Fibroblast of skin of right biceps (primary cell): ENCODE results near the gene AHNAK2.
"Not testable (repeated sequence)": the region's sequence is repeated elsewhere in the genome, so short reads cannot be mapped to it uniquely, and the experiment has no call there.

Source experiments
- DNase-seq: peaks from one replicate; pipeline ENCODE4 v3.0.0-alpha.2; 2013

The AHNAK2 gene

DNA sequence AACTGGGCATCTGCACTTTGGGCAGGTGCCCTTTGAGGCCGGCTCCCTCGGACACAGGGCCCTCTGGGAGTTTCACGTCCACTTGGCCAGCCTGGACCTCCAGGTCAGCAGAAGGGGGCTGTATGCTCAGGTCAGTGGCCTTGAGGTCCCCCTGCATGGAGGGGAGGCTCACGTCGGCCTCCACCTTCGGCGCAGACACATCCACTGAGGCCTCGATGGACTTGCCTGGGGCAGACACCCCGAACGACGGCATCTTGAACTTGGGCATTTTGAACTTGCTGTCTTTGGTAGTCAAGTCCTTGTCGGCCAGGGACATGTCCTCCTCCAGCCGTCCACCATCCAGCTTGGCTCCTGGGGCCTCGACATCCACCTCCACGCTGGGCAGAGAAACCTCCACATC, 27.5 kb downstream of the AHNAK2 start:
- DNase-seq, result not testable (repeated sequence)

DNA sequence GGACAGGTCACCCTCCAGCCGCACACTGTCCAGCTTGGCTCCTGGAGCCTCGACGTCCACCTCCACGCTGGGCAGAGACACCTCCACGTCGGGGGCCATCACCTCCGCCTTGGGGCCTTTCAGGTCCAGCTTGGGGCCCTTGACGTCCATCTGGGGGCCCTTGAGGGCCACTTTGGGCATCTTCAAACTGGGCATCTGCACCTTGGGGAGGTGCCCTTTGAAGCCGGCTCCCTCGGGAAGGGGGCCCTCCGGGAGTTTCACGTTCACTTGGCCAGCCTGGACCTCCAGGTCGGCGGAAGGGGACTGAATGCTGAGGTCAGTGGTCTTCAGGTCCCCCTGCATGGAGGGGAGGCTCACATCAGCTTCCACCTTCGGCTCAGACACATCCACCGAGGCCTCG, 28.2 kb downstream of the AHNAK2 start:
- DNase-seq, result no peak

DNA sequence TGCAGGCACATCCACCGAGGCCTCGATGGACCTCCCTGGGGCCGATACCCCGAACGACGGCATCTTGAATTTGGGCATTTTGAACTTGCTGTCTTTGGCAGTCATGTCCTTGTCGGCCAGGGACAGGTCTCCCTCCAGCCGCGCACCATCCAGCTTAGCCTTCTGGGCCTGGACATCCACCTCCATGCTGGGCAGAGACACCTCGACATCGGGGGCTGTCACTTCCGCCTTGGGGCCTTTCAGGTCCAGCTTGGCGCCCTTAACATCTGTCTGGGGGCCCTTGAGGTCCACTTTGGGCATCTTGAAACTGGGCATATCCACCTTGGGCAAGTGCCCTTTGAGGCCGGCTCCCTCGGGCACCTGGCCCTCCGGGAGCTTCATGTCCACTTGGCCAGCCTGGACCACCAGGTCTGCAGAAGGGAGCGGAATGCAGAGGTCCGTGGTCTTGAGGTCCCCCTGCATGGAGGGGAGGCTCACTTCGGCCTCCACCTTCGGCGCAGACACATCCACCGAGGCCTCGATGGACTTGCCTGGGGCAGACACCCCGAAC, 28.7 kb downstream of the AHNAK2 start:
- DNase-seq, result not testable (repeated sequence)

- no peak for DNase-seq
Observed at GRCh38 chr14:104948736-104949031, 29.5 kb downstream of the AHNAK2 start.

DNA sequence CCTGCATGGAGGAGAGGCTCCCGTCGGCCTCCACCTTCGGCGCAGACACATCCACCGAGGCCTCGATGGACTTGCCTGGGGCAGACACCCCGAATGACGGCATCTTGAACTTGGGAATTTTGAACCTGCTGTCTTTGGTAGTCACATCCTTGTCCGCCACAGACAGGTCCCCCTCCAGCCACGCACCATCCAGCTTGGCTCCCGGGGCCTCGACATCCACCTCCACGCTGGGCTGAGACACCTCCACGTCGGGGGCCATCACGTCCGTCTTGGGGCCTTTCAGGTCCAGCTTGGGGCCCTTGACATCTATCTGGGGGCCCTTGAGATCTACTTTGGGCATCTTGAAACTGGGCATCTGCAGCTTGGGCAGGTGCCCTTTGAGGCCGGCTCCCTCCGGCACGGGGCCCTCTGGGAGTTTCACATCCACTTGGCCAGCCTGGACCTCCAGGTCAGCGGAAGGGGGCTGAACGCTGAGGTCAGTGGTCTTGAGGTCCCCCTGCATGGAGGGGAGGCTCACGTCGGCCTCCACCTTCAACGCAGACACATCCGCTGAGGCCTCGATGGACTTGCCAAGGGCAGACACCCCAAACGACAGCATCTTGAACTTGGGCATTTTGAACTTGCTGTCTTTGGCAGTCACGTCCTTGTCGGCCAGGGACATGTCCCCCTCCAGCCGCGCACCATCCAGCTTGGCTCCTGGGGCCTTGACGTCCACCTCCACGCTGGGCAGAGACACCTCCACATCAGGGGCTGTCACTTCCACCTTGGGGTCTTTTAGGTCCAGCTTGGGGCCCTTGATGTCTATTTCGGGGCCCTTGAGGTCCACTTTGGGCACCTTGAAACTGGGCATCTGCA, 30.1 kb downstream of the AHNAK2 start:
- not testable (repeated sequence) for DNase-seq

DNA sequence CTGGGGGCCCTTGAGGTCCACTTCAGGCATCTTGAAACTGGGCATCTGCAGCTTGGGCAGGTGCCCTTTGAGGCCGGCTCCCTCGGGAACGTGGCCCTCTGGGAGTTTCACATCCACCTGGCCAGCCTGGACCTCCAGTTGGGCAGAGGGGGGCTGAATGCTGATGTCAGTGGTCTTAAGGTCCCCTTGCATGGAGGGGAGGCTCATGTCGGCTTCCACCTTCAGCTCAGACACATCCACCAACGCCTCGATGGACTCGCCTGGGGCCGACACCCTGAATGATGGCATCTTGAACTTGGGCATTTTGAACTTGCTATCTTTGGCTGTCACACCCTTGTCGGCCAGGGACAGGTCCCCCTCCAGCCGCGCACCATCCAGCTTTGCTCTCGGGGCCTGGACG, 31.0 kb downstream of the AHNAK2 start:
- DNase-seq, result not testable (repeated sequence)

GRCh38 chr14:104945986-104946965, 31.9 kb downstream of the AHNAK2 start:
- not testable (repeated sequence) for DNase-seq

DNA sequence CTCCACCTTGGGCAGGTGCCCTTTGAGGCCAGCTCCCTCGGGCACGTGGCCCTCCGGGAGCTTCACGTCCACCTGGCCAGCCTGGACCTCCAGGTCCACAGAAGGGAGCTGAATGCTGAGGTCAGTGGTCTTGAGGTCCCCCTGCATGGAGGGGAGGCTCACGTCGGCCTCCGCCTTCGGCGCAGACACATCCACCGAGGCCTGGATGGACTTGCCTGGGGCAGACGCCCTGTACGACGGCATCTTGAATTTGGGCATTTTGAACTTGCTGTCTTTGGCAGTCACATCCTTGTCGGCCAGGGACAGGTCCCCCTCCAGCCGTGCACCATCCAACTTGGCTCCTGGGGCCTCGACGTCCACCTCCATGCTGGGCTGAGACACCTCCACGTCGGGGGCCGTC, 32.9 kb downstream of the AHNAK2 start:
- not testable (repeated sequence) for DNase-seq

DNA sequence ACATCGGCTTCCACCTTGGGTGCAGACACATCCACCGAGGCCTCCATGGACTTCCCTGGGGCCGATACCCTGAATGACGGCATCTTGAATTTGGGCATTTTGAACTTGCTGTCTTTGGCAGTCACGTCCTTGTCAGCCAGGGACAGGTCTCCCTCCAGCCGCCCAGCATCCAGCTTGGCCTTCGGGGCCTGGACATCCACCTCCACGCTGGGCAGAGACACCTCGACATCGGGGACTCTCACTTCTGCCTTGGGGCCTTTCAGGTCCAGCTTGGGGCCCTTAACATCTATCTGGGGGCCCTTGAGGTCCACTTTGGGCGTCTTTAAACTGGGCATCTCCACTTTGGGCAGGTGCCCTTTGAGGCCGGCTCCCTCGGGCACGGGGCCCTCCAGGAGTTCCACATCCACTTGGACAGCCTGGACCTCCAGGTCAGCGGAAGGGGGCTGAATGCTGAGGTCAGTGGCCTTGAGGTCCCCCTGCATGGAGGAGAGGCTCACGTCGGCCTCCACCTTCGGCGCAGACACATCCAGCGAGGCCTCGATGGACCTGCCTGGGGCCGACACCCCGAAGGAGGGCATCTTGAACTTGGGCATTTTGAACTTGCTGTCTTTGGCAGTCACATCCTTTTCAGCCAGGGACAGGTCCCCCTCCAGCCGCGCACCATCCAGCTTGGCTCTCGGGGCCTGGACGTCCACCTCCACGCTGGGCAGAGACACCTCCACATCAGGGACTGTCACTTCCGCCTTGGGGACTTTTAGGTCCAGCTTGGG, 33.6 kb downstream of the AHNAK2 start:
- DNase-seq, result not testable (repeated sequence)

- DNase-seq, result not testable (repeated sequence)
Observed at GRCh38 chr14:104944016-104944308, 34.2 kb downstream of the AHNAK2 start.

GRCh38 chr14:104943216-104944015, 34.8 kb downstream of the AHNAK2 start:
- DNase-seq, result not testable (repeated sequence)

GRCh38 chr14:104942586-104942985, 35.6 kb downstream of the AHNAK2 start:
- no peak for DNase-seq

DNA sequence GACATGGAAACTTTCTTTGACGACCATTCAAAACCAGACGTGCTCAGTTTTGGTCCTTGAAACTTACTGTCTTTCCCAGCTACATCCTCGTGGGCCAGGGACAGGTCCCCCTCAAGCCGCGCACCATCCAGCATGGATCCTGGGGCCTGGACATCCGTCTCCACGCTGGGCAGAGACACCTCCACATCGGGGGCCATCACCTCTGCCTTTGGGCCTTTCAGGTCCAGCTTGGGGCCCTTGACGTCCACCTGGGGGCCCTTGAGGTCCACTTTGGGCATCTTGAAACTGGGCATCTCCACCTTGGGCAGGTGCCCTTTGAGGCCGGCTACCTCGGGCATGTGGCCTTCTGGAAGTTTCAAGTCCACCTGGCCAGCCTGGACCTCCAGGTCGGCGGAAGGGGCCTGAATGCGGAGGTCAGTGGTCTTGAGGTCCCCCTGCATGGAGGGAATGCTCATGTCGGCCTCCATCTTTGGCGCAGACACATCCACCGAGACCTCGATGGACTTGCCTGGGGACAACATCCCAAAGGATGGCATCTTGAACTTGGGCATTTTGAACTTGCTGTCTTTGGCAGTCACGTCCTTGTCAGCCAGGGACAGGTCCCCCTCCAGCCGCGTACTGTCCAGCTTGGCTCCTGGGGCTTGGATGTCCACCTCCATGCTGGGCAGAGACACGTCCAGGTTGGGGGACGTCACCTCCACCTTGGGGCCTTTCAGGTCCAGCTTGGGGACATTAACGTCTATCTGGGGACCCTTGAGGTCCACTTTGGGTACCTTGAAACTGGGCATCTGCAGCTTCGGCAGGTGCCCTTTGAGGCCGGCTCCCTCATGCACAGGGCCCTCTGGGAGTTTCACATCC, 36.4 kb downstream of the AHNAK2 start:
- no peak for DNase-seq

DNA sequence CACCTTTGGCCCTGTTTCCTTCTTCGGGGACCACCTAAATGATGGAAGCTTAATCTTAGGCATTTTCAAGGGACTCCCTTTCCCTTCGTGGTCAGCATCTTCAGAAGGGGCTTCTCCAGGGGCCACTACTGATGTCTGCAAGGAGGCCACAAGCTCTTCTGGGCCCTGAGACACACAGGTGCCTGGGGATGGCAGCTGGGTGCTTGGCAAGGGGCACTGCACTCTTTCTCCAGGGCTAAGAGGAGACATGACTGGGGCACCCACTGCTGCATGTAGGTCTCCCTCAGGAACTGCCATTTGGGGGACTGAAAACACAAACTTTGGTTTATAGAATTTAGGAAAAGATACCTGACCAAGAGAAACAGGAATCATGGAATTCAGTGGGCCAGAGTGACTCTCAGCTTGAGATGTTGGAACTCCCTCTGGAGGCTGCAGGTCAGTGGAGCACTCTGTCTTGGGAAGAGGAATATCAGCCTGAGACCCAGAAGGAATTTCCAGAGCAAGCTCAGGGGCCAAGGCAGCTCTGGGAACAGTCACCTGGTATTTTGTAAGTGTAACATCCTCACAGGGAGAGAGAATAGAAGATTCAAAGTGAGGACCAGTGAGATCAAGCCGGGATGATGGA, 37.5 kb downstream of the AHNAK2 start:
- DNase-seq, result no peak

DNA sequence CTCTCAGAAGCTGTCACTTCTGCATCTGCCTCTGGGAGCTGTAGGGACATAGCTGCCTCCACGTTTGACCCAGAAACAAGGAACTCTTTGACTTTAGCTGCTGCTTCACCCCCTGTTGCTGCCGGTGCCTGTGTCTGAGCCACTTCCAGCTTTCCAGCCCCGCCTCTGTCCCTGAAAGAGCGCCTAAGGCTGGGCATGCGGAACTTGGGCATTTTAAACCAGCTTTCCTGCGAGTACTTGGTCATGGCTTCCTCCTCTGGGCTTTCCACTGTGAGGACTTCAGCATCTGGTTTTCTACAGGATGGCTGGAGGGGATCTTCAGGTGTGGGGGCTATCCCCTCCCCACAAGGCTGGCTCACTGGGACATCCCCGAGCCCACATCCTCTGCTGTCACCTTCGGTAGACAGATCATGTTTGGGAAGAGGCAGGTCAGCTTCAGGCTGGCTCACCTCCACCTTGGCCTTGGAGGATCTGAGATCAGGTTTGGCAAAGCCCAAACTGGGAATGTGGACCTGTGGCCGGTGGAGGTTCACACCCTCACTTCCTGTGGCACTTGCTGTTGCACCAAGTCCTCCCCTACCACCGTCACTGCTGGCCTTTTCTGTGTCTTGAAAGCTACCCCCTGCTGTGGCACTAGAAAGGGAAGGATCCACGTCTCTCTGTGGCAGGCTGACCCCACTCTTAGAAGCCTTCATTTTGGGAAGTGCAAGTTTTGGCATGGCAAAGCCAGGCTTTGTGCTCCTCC, 38.3 kb downstream of the AHNAK2 start:
- no peak for DNase-seq

- no peak for DNase-seq
Observed at GRCh38 chr14:104938960-104939359, 39.2 kb downstream of the AHNAK2 start.

DNA sequence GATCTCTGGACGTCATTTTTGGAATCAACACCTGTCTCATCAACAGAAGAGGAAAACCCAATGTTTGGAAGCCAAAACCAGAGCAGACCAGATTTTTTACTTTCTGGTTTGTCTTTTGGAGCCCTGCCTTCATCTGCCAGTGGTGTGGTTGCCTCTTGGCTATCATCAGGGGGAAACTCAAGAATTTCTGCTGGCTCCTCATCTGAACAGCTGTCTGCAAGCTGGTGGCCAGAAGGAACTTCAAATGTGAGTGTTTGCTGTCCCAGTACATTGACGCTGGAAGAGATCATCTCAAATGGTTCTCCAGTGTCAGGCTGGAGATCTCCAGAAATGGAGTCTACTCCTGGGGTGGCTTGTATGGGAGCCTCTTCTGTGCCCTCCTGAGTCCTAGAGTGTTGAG, 39.7 kb downstream of the AHNAK2 start:
- DNase-seq, result no peak

DNA sequence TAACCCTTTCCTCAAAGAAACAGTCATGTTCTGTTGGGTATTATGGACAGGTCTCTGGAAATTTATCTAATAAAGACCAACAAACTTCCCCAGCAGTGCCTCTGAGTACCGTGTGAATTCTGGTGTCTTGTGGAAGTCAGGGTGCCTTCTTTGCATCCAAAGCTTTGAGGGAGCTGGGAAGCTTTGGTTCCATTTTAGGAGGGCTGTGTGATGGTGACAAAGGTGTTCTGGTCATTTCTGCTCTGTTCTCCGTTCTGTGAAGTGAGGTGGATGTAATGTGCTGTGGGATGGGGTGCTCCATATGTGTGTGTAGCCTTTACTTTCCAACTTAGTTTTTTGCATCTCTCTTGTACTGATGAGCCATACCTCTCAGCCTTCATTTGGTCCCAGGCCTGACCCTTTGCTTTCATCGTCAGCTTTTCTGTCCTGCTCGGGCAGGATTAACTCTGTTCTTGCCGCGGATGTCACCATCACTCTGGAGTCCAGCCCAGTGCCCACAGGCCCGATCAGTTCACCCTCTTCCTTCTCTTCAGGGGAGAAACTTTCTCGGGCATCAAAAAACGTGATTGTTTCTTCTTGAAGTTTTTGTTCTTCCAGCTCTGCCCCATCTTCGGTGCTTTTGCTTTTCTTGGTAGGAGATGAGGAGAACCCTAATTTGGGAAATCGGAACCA, 40.3 kb downstream of the AHNAK2 start:
- no peak for DNase-seq

GRCh38 chr14:104937161-104937560, 41.0 kb downstream of the AHNAK2 start:
- DNase-seq, result no peak
